SJSA1 (cell line): ENCODE data around the gene RTN4. TPM values are rescaled to one million over a fixed set of nuclear protein-coding genes. Genes with fewer than 3 reads are reported as not detected.
"Not testable (repeated sequence)": the region's sequence is repeated elsewhere in the genome, so short reads cannot be mapped to it uniquely, and the experiment has no call there.

Source experiments
- DNase-seq, 2 experiments: peaks; one replicate each; pipeline ENCODE4 v3.0.0-alpha.2; 2015 to 2020; ENCODE audit warnings: low spot score in 2 of 2, low read depth in 1 of 2
- H3K27ac ChIP-seq: fragments of 250-450 bp; sonication (Bioruptor Pico); 2 replicates; pipeline ENCODE4 v1.5.1; 2020; ENCODE audit warnings: mild to moderate bottlenecking, moderate library complexity
- H3K27me3 ChIP-seq: fragments of 250-450 bp; sonication (Bioruptor Pico); replicated peaks from 2 replicates; pipeline ENCODE4 v1.5.1; 2020; ENCODE audit warnings: mild to moderate bottlenecking, moderate library complexity
- H3K36me3 ChIP-seq: fragments of 250-450 bp; sonication (Bioruptor Pico); 2 replicates; pipeline ENCODE4 v1.5.1; 2020; ENCODE audit warnings: mild to moderate bottlenecking
- H3K4me1 ChIP-seq: fragments of 250-450 bp; sonication (Bioruptor Pico); replicated peaks from 2 replicates; pipeline ENCODE4 v1.6.1; 2021; ENCODE audit warnings: mild to moderate bottlenecking
- H3K4me3 ChIP-seq: fragments of 250-450 bp; sonication (Bioruptor Pico); 2 replicates; pipeline ENCODE4 v1.5.1; 2020; ENCODE audit warnings: mild to moderate bottlenecking
- H3K9me3 ChIP-seq: fragments of 250-450 bp; sonication (Bioruptor Pico); replicated peaks from 2 replicates; pipeline ENCODE4 v1.5.1; 2020; ENCODE audit warnings: mild to moderate bottlenecking
- total RNA-seq: library from RNA; depleted of rRNA; stranded (reverse); fragments of >200 nt; shearing (Covaris generic); gene quantifications from 2 replicates; pipeline ENCODE4 v1.2.3, GENCODE V29; 2014

The RTN4 gene
- total RNA-seq, 1 experiment from 2014 or later = 209 TPM

DNA sequence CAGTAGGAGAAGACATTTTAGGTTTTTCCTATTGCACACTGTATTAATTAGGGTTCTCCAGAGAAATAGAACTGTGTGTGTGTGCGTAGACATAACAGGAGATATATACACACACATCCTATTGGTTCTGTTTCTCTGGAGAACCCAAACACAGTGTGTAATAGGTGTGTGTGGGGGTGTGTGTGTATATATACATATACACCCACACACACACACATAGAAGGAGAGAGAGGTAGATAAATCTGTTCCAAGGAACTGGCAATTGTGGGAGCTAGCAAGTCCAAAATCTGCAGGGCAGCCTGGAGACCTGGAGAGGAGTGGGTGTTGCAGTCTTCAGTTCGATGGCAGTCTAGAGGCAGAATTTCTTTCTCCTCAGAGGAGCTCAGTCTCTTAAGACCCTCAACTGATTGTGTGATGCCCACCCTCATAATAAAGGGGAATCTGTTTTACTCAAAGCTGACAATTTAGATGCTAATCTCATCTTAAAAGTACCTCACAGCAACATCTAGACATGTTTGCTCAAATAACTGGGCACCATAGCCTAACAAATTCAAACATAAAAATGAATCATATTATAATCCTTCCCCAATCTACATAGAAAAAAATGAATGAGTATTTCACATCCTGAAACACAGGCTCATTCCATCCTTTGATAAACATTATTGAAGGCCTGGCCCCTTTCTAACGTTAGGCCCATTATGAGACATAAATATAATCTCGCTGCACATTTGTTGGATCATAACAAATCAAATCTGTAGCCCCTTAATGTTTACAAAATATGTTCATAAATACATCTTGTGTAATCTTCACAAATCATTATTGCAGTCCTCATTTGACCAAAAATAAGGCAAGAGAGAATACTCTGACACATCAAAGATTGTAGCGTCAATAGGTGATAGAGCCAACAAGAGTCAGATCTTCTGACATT lies 35.1 kb upstream of the RTN4 start:
- no peaks in the 10 kb centered on the region for H3K9me3 ChIP-seq
- no peaks in the 10 kb centered on the region; the same call in 1 of the 2 replicates for H3K36me3 ChIP-seq
- no peaks in the 10 kb centered on the region for H3K4me1 ChIP-seq
- no peak overlapping the region for H3K27ac ChIP-seq
- H3K27me3 ChIP-seq = no peaks in the 10 kb centered on the region
- no peak overlapping the region for H3K4me3 ChIP-seq
- no peak for DNase-seq

DNA sequence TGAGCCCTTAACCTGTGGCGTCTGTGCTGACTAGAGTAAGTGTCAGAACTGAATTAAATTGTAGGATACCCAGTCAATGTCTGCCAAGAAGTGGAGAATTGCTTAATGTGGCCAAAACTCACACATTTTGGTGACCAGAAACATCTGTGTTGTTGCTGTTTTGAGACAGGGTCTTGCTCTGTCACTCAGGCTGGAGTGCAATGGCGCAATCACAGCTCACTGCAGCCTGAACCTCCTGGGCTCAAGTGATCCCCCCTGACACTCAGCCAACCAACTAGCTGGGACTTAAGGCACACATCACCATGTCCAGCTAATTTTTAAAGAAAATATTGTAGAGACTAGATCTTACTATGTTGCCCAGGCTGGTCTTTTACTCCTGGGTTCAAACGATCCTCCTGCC lies 34.4 kb upstream of the RTN4 start:
- Histone ChIP-seq H3K4me3 (no peak overlapping the region), H3K27ac (no peak overlapping the region), H3K36me3 (no peaks in the 10 kb centered on the region; the same call in 1 of the 2 replicates), H3K27me3 (no peaks in the 10 kb centered on the region), H3K9me3 (no peaks in the 10 kb centered on the region; the same call in 1 of the 2 replicates), H3K4me1 (no peaks in the 10 kb centered on the region)
- no peak for DNase-seq

DNA sequence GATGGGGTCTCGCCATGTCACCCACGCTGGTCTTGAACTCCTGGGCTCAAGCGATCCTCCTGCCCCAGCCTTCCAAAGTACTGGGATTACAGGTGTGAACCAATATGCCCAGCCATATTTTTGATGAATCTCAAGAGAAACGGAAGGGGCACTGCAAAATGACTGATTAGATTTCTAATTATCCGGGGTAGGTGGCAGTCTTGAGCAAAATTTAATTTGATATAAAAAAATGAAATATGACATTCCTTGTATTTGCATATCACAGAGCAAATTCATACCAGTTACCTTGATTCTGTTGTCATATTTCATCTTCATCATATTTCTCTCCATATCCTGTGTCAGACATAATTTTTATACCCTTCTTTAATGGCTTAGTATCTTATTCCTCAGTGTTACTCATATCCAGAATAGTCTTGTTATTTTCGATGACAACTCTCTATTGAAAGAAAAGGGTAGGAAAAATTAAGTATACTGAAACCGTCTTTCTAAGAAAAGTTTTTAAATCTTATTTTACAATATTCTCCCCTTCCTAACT lies 30.0 kb upstream of the RTN4 start:
- no peak overlapping the region for H3K27ac ChIP-seq
- no peaks in the 10 kb centered on the region for H3K36me3 ChIP-seq
- peaks cover 4% of the 10 kb centered on the region; the same call in 1 of the 2 replicates for H3K4me1 ChIP-seq
- no peak overlapping the region for H3K4me3 ChIP-seq
- H3K27me3 ChIP-seq = no peaks in the 10 kb centered on the region
- DNase-seq = no peak
- H3K9me3 ChIP-seq = no peaks in the 10 kb centered on the region; the same call in 1 of the 2 replicates

DNA sequence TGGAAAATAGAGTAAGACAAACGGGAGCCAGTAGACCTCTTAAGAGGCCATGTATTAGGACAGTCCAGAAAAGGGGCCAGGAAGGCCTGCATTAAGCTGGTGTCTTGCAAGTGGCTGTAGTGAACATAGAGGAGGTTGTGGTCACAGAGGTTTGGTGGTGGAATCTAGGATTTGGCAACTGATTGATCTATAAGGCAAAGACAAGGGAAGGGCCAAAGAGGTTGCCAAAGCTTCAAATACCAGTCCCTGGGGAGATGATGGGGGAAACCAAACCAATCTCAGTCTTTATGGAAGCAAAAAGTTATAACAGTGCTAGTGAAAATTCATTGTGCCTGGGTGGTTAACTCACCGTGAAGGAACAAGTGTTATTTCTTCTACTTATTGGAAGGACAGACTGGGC lies 28.7 kb upstream of the RTN4 start:
- peaks cover 4% of the 10 kb centered on the region for H3K9me3 ChIP-seq
- H3K4me1 ChIP-seq = peaks cover 4% of the 10 kb centered on the region; the same call in 1 of the 2 replicates
- no peak for DNase-seq
- H3K27ac ChIP-seq = no peak overlapping the region
- H3K27me3 ChIP-seq = no peaks in the 10 kb centered on the region
- H3K4me3 ChIP-seq = no peak overlapping the region
- no peaks in the 10 kb centered on the region for H3K36me3 ChIP-seq

DNA sequence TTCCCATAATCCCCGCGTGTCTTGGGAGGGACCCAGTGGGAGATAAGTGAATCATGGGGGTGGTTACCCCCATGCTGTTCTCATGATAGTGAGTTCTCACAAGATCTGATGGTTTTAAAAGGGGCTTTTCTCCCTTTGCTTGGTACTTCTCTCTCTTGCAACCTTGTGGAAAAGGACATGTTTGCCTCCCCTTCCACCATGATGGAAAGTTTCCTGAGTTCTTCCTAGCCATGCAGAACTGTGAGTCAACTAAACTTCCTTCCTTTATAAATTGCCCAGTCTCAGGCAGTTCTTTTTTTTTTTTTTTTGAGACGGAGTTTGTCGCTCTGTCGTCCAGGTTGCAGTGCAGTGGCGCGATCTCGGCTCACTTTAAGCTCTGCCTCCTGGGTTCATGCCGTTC lies 26.5 kb upstream of the RTN4 start:
- Histone ChIP-seq H3K27ac (no peak overlapping the region), H3K9me3 (peaks cover 4% of the 10 kb centered on the region), H3K4me3 (no peak overlapping the region), H3K4me1 (peaks cover 4% of the 10 kb centered on the region; the same call in 1 of the 2 replicates), H3K36me3 (no peaks in the 10 kb centered on the region), H3K27me3 (no peaks in the 10 kb centered on the region)
- no peak for DNase-seq

DNA sequence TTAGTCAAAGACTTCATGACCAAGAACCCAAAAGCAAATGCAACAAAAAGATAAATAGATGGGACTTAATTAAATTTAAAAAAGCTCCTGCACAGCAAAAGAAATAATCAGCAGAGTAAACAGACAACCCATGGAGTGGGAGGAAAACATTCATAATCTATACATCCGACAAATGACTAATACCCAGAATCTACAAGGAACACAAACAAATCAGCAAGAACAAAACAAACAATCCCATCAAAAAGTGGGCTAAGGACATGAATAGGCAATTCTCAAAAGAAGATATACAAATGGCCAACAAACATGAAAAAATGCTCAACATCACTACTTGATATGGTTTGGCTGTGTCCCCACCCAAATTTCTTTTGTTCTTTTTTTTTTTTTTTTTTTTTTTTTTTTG lies 25.8 kb upstream of the RTN4 start:
- H3K4me1 ChIP-seq, H3K27me3 ChIP-seq, H3K27ac ChIP-seq, H3K4me3 ChIP-seq, H3K9me3 ChIP-seq, H3K36me3 ChIP-seq: not testable (repeated sequence)
- DNase-seq = peak in 1 of 2 experiments; percentile 73

DNA sequence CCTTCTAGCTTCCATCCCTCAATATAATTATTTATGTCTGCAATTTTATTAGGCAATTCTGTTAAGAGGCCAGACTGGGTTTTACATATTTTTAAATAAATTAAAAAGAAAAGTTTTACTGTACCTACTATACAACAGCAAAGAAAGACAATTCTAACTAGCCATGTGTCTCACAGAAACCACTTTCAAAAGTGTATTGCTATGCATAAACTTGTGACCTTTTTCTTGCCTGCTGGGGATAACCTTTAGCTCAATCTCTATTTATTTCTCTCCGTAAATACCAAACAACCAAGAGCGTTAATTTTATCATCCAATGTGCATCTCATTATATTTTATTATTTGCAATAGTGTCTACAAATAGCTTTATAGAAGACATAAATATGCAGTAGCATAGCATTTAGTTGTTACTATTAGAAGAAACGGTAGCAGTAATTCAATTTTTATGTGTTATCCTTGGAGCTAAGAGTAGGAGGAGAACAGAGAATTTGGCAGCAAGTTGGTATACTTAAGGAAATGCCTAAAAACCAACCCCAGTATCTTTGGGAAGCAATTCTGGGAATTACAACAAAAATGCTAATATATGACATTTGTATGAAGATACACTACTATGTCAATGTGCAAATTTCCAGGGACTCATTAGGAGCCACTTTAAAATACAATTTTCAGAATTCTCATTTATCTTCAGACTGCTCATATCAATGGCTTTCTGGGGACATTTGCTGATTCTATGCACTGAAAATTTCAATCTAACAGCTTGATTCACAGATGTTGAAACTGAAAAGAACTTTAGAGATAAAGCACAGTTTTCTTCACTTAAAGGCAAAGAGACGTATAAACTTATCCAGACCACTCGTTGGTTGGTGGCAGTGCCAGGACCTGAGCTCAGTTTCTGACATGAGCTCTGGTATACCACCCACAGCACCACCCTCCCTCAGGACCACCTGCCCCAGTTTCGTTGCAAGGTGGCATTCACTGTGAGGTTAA lies 23.0 kb upstream of the RTN4 start:
- no peak for DNase-seq
- H3K4me1 ChIP-seq = peaks cover 4% of the 10 kb centered on the region; the same call in 1 of the 2 replicates

DNA sequence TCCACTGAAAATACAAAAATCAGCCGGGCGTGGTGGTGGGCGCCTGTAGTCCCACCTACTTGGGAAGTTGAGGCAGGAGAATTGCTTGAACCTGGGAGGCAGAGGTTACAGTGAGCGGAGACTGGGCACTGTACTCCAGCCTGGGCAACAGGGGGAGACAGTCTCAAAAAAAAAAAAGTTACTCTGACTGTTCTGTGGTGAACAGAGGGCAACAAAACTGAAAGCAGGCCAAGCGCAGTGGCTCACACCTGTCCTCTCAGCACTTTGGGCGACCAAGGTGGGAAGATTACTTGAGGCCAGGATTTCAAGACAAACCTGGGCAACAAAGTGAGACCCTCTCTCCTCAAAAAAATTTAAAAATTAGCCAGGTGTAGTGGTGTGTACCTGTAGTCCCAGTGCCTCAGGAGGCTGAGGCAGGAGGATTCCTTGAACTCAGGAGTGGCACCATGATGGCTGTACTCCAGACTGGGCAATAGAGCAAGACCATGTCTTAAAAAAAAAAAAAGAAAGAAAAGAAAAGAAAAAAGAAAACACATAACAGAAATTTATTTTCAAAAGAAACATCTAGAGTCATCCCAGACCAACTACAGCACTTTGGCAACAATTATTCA lies 13.6 kb upstream of the RTN4 start:
- no peaks in the 10 kb centered on the region for H3K4me1 ChIP-seq
- DNase-seq = no peak
- H3K9me3 ChIP-seq = no peaks in the 10 kb centered on the region

More for the DNA sequence above, 23.0 kb upstream of the RTN4 start:
- no peak overlapping the region for H3K4me3 ChIP-seq
- no peaks in the 10 kb centered on the region for H3K36me3 ChIP-seq
- H3K9me3 ChIP-seq = peaks cover 4% of the 10 kb centered on the region; the same call in 1 of the 2 replicates
- H3K27ac ChIP-seq = no peak overlapping the region
- no peaks in the 10 kb centered on the region for H3K27me3 ChIP-seq

DNA sequence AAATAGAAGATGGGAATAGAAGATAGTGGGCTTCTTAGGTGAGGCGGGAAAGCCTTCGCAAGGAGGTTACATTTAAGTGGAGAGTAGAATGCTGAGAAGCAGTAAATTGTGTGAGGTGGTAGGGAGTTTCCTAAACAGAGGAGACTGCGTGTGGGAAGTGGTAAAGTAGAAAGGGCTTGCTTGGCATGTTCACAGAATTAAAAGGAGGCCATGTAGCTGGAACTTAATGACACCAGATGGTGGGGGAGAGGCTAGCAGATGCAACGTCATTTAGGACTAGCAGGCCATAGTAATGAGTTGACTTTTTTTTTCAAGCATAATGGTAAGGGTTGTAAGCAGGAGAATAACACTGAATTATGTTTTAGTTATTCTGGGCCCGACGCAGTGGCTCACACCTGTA lies 13.0 kb upstream of the RTN4 start:
- H3K27me3 ChIP-seq = no peaks in the 10 kb centered on the region
- H3K4me3 ChIP-seq = no peak overlapping the region
- H3K36me3 ChIP-seq = no peaks in the 10 kb centered on the region
- H3K27ac ChIP-seq = no peak overlapping the region
- H3K4me1 ChIP-seq = no peaks in the 10 kb centered on the region
- DNase-seq = no peak
- no peaks in the 10 kb centered on the region for H3K9me3 ChIP-seq

More for the DNA sequence above, 13.6 kb upstream of the RTN4 start:
- no peaks in the 10 kb centered on the region for H3K27me3 ChIP-seq
- no peak overlapping the region for H3K4me3 ChIP-seq
- no peak overlapping the region for H3K27ac ChIP-seq
- H3K36me3 ChIP-seq = no peaks in the 10 kb centered on the region

DNA sequence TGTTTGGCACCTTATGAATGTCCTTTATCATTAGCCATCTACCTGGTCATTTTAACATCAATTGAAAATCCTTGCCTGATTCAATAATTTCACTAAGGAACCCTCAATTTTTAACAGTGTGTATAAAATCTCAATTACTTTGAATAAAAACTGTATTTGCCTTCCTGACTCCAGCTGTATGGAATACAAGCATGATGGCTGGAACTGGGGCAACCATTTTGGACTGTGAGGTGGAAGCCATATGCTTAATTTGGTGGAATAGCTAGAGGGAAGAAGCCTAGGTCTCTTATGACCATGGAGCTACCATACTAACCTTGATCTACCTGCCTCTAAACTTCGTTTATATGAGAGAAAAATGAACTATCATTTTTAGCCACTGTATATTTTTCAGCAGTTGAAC lies 12.5 kb upstream of the RTN4 start:
- no peak overlapping the region for H3K4me3 ChIP-seq
- no peak for DNase-seq
- no peak overlapping the region for H3K27ac ChIP-seq
- no peaks in the 10 kb centered on the region for H3K9me3 ChIP-seq
- H3K27me3 ChIP-seq = no peaks in the 10 kb centered on the region
- H3K36me3 ChIP-seq = no peaks in the 10 kb centered on the region
- H3K4me1 ChIP-seq = no peaks in the 10 kb centered on the region

DNA sequence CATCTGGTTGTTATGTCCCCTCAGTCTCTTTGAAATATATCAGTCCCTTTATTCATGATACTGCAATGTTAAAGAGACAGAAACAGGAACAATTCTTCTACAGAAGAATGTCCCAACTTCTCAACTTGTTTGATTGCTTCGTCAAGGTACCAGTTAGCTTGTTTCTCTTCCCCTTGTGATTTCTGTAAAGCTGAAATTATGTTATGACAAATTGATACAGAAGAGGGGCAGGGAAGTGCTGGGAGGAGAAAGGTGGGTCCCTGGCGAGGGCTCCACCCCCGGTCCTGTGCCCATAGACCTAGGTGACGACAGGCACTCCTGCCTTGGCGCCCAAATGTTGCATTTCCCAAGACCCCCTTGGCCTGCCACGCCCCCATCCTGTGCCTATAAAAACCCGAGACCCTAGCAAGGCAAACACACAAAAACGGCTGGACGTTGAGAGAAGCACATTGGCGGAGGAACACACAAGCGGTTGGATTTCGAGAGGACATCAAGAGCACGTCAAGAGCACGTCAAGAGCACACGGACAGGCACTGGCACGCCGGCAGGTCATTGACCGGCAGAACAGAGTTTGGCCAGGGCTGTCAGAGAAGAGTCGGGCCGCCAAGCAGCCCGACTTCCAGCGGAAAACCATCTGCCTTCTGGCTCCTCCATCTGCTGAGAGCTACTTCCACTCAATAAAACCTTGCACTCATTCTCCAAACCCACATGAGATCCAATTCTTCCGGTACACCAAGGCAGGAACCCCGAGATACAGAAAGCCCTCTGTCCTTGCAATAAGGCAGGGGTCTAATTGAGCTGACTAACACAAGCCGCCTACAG lies 11.5 kb upstream of the RTN4 start:
- Histone ChIP-seq H3K27me3 (no peaks in the 10 kb centered on the region), H3K4me1 (no peaks in the 10 kb centered on the region), H3K4me3 (no peak overlapping the region), H3K9me3 (no peaks in the 10 kb centered on the region), H3K27ac (no peak overlapping the region), H3K36me3 (no peaks in the 10 kb centered on the region)
- no peak for DNase-seq

DNA sequence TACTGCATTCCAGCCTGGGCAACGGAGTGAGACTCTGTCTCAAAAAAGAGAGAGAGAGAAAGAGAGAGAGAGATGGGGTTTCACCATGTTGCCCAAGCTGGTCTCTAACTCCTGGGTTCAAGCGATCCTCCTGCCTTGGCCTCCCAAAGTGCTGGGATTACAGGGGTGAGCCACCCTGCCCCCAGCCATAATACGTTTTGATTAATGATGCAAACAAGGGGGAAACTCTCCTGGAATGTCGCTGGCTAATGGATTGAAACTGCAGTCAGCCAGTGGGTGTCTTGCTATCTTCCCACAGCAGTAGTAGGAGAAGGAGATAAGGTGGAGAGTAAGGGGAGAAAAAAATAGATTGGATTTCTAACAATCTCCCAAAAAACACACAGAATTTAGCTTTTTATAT lies 9.5 kb upstream of the RTN4 start:
- Histone ChIP-seq H3K27ac (no peak overlapping the region), H3K4me1 (peaks cover 5% of the 10 kb centered on the region), H3K9me3 (no peaks in the 10 kb centered on the region), H3K4me3 (no peak overlapping the region), H3K36me3 (no peaks in the 10 kb centered on the region), H3K27me3 (no peaks in the 10 kb centered on the region)
- DNase-seq = no peak
